MCF 10A (cell line): ENCODE measurements around the gene MIP. TPM values are rescaled to one million over a fixed set of nuclear protein-coding genes. Genes with fewer than 3 reads are reported as not detected.

Experiments
- BruUV-seq: library from RNA; stranded (reverse); fragments of 400-500 nt; replicated peaks from 2 replicates; lab custom pipeline; 2021; lab: Mats Ljungman, UMichigan
- CTCF ChIA-PET: fragments of 300-600 bp; sonication (Branson Sonifier 250); formaldehyde crosslinking; extraction: SDS; loops from one replicate; lab custom pipeline; 2021; ENCODE audit warnings: antibody characterized with exemption, inconsistent platforms; lab: Yijun Ruan, JAX
- POLR2A ChIA-PET: fragments of 300-600, 350-650 bp; sonication (Branson Sonifier 250); formaldehyde crosslinking; extraction: SDS; loops from one replicate; lab custom pipeline; 2020; ENCODE audit warnings: antibody characterized with exemption, inconsistent platforms; lab: Yijun Ruan, JAX
- DNase-seq: peaks from one replicate; pipeline ENCODE4 v3.0.0-alpha.2; 2018; ENCODE audit not compliant: unreplicated experiment
- H3K27ac Mint-ChIP-seq: one replicate; pipeline ENCODE4 v1.8.0; 2022; ENCODE audit warnings: mild to moderate bottlenecking, low read depth, mixed read lengths; ENCODE audit not compliant: unreplicated experiment
- H3K27me3 Mint-ChIP-seq: one replicate; pipeline ENCODE4 v1.8.0; 2022; ENCODE audit warnings: mixed read lengths; ENCODE audit not compliant: insufficient read depth, unreplicated experiment
- H3K36me3 Mint-ChIP-seq: one replicate; pipeline ENCODE4 v1.8.0; 2022; ENCODE audit warnings: mild to moderate bottlenecking, moderate library complexity, mixed read lengths; ENCODE audit not compliant: insufficient read depth, unreplicated experiment
- H3K4me1 Mint-ChIP-seq: one replicate; pipeline ENCODE4 v1.8.0; 2022; ENCODE audit warnings: mixed read lengths; ENCODE audit not compliant: insufficient read depth, unreplicated experiment
- H3K4me3 Mint-ChIP-seq: one replicate; pipeline ENCODE4 v1.8.0; 2022; ENCODE audit warnings: mild to moderate bottlenecking, moderate library complexity, mixed read lengths; ENCODE audit not compliant: unreplicated experiment
- H3K9me3 Mint-ChIP-seq: one replicate; pipeline ENCODE4 v1.8.0; 2022; ENCODE audit warnings: mixed read lengths; ENCODE audit not compliant: unreplicated experiment
- intact Hi-C: fragments of 100-400 bp; cut with micrococcal nuclease; formaldehyde crosslinking; loops from 2 replicates; pipeline ENCODE4 v1.14.1; 2022
- total RNA-seq: library from RNA; stranded (reverse); gene quantifications from 2 replicates; pipeline ENCODE4 v1.2.3, GENCODE V29; 2022
- TF ChIP-seq, protein P1 (sequence below): fragments of 200-600 bp; IDR thresholded peaks from one replicate; pipeline ENCODE4 v1.8.0; 2022; ENCODE audit warnings: antibody characterized with exemption, mild to moderate bottlenecking; ENCODE audit not compliant: unreplicated experiment

MIP gene
- total RNA-seq, 1 experiment from 2014 or later = not detected

- Mint-ChIP-seq H3K9me3 (no peaks in the 10 kb centered on the region), H3K27me3 (no peaks in the 10 kb centered on the region), H3K36me3 (peaks cover 15% of the 10 kb centered on the region), H3K4me3 (peak overlapping the region; percentile 97), H3K4me1 (peaks cover 11% of the 10 kb centered on the region), H3K27ac (peak overlapping the region; percentile 96)
- intact Hi-C loops = loop anchor here (5.0 kb wide), 1 partner anchor 352 kb away; the partner anchor contains the start of genes RPL41 and ZC3H10
- ChIA-PET CTCF (interaction anchor here (0.5 to 1.5 kb wide), 10 partner anchors 12 to 345 kb away, joined by 3 to 4 read pairs (median 3); partner anchors contain the start of gene STAT2), POLR2A (interaction anchor here (0.6 to 4.5 kb wide), 23 partner anchors 10 to 354 kb away, joined by 3 to 54 read pairs (median 7); partner anchors contain the start of genes APOF, BAZ2A, CNPY2 and GLS2)
- BruUV-seq = no TSS peak
- TF ChIP-seq, protein P1, sequence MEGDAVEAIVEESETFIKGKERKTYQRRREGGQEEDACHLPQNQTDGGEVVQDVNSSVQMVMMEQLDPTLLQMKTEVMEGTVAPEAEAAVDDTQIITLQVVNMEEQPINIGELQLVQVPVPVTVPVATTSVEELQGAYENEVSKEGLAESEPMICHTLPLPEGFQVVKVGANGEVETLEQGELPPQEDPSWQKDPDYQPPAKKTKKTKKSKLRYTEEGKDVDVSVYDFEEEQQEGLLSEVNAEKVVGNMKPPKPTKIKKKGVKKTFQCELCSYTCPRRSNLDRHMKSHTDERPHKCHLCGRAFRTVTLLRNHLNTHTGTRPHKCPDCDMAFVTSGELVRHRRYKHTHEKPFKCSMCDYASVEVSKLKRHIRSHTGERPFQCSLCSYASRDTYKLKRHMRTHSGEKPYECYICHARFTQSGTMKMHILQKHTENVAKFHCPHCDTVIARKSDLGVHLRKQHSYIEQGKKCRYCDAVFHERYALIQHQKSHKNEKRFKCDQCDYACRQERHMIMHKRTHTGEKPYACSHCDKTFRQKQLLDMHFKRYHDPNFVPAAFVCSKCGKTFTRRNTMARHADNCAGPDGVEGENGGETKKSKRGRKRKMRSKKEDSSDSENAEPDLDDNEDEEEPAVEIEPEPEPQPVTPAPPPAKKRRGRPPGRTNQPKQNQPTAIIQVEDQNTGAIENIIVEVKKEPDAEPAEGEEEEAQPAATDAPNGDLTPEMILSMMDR = no peak
- DNase-seq = peak; percentile 54
These were observed 14.8 kb upstream of the MIP start for GRCh38 chr12:56469007-56469930.

DNA sequence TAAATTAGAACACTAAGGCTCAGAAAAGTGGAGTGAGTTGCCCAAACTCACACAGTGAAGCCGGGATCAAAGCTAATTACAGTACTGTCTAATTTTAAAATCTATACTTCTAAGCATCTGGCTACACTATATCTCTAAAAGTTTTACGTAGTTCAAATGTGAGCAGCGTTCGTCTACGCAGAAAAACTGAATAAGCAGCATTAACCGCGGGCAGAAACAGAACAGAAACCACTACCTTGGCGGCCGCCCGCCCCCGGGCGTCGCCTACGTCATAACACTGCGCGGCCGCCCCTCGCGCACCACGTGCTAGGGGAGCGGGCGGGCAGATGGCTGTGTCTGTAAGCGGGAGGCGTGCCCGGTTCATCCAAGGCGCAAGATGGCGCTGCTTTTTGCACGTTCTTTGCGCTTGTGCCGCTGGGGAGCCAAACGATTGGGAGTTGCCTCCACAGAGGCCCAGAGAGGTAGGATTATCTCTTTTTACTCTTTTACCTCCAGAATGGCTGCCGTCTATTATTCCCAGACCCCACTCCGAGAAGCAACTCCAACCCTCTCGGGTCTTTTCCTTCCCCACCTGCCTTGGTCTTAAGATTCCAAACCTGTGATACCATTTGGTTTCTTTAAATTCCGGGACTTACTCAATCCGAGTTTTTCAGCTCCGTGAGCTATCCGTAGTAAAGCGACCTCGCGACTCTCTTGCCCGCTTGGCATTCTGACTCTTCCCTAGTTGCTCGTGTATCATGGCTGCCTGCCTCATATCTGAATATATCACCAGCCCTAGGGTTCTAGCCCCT, 14.0 kb upstream of the MIP start, which contains the start of gene SPRYD4:
Gene SPRYD4 (plus strand): TSS at position 363 of the 791 bp plus-strand sequence. CDS start 14 bp downstream, at position 377.
- peak; percentile 93 for DNase-seq
- H3K36me3 Mint-ChIP-seq = peaks cover 7% of the 10 kb centered on the region
- H3K4me3 Mint-ChIP-seq = peak within 1 kb of the TSS; percentile 97
- no peaks in the 10 kb centered on the region for H3K9me3 Mint-ChIP-seq
- intact Hi-C loops = loop anchor here (1.0 to 5.0 kb wide), 2 partner anchors 108 to 351 kb away; partner anchors contain the start of genes RPL41, STAT2 and ZC3H10
- peak within 1 kb of the TSS; percentile 96 for H3K27ac Mint-ChIP-seq
- TF ChIP-seq, protein P1 = peak; percentile 23
- POLR2A ChIA-PET = interaction anchor here (0.6 to 4.5 kb wide), 26 partner anchors 11 to 495 kb away, joined by 3 to 54 read pairs (median 5); partner anchors contain the start of genes APOF, BAZ2A, CNPY2 and GLS2
- CTCF ChIA-PET = interaction anchor here (0.5 to 1.5 kb wide), 10 partner anchors 21 to 344 kb away, joined by 3 to 4 read pairs (median 3); partner anchors contain the start of gene STAT2
- H3K4me1 Mint-ChIP-seq = peaks cover 14% of the 10 kb centered on the region
- TSS peak; percentile 52 for BruUV-seq
- H3K27me3 Mint-ChIP-seq = no peaks in the 10 kb centered on the region

DNA sequence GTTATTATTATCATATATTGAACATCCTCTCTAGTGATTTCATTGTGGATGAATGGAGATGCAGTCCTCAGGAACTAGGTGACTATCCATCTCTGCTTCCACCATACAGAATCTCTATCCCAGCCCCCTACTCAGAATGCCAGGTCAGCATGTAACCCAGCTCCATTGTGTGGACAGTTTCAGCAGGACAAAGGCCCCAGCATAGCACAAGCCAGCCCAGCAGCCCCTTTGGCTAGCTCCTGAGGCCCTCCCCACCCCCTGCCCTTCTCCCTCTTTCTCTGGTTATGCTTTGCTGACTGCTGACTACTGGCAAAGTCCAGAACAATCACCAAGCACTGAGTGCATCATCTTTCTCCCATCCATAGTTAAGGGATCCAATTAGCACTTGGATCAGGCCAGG, 8.1 kb upstream of the MIP start:
- no peaks in the 10 kb centered on the region for H3K27me3 Mint-ChIP-seq
- H3K36me3 Mint-ChIP-seq = peaks cover 6% of the 10 kb centered on the region
- ChIA-PET POLR2A (interaction anchor here (3.2 to 4.5 kb wide), 2 partner anchors 13 to 147 kb away, joined by 18 to 43 read pairs; partner anchors contain the start of genes CNPY2 and TIMELESS), CTCF (interaction anchor here (0.6 to 3.0 kb wide), 4 partner anchors 147 to 687 kb away, joined by 3 to 15 read pairs (median 5); partner anchors contain the start of gene CNPY2)
- no peaks in the 10 kb centered on the region for H3K9me3 Mint-ChIP-seq
- TF ChIP-seq, protein P1 = no peak
- peaks cover 6% of the 10 kb centered on the region for H3K4me1 Mint-ChIP-seq
- intact Hi-C loops = no loop called here
- no peak for DNase-seq
- H3K4me3 Mint-ChIP-seq = no peak overlapping the region
- H3K27ac Mint-ChIP-seq = no peak overlapping the region
- no TSS peak for BruUV-seq
